DND-41 (cell line): Measurements from ENCODE around the gene WNT3A.

Experiments used
- EZH2 ChIP-seq: IDR thresholded peaks from 3 replicates; pipeline ENCODE4 v1.6.1; 2012; ENCODE audit warnings: borderline replicate concordance, low read depth, mild to moderate bottlenecking, moderate library complexity, low read length, inconsistent platforms; ENCODE audit not compliant: severe bottlenecking
- TF ChIP-seq, protein P1 (sequence below): IDR thresholded peaks from 2 replicates; pipeline ENCODE4 v1.5.1; 2012; ENCODE audit warnings: borderline replicate concordance, low read length, moderate library complexity, mild to moderate bottlenecking; ENCODE audit not compliant: poor library complexity, severe bottlenecking; ENCODE audit errors: extremely low read depth

DNA sequence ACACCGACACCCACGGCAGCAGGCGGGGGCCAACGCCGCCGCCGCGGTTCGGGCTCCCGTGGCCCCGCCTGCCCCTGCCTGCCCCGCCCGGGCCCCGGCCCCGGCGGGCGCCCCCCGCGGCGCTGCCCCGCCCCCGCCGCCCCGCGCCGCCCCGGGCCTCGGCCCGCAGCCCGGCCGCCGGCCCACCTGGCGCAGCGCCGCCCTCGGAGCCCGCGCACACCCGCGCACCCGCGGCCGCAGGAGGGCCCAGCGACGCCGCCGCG, at the start of gene WNT3A:
- TF ChIP-seq, protein P1, sequence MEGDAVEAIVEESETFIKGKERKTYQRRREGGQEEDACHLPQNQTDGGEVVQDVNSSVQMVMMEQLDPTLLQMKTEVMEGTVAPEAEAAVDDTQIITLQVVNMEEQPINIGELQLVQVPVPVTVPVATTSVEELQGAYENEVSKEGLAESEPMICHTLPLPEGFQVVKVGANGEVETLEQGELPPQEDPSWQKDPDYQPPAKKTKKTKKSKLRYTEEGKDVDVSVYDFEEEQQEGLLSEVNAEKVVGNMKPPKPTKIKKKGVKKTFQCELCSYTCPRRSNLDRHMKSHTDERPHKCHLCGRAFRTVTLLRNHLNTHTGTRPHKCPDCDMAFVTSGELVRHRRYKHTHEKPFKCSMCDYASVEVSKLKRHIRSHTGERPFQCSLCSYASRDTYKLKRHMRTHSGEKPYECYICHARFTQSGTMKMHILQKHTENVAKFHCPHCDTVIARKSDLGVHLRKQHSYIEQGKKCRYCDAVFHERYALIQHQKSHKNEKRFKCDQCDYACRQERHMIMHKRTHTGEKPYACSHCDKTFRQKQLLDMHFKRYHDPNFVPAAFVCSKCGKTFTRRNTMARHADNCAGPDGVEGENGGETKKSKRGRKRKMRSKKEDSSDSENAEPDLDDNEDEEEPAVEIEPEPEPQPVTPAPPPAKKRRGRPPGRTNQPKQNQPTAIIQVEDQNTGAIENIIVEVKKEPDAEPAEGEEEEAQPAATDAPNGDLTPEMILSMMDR, result no peak
- TF ChIP-seq EZH2, result no peak
